ENCODE results near the gene NT5DC1. TPM values are rescaled to one million over a fixed set of nuclear protein-coding genes. Genes with fewer than 3 reads are reported as not detected.

NT5DC1 gene
- total RNA-seq, 1 donor from 2014 or later = 46.0 TPM

- DNase-seq (no peak), ATAC-seq (no peak)
- intact Hi-C loops (cut with DNase I) = no loop called here
- Histone ChIP-seq H3K4me1 (peaks cover 9% of the 10 kb centered on the region), H3K9me3 (no peaks in the 10 kb centered on the region), H3K36me3 (peaks cover 16% of the 10 kb centered on the region), H3K4me3 (no peak overlapping the region), H3K27ac (no peak overlapping the region), H3K27me3 (ENCODE audit: low read depth) (no peaks in the 10 kb centered on the region)
- TF ChIP-seq, protein P1, sequence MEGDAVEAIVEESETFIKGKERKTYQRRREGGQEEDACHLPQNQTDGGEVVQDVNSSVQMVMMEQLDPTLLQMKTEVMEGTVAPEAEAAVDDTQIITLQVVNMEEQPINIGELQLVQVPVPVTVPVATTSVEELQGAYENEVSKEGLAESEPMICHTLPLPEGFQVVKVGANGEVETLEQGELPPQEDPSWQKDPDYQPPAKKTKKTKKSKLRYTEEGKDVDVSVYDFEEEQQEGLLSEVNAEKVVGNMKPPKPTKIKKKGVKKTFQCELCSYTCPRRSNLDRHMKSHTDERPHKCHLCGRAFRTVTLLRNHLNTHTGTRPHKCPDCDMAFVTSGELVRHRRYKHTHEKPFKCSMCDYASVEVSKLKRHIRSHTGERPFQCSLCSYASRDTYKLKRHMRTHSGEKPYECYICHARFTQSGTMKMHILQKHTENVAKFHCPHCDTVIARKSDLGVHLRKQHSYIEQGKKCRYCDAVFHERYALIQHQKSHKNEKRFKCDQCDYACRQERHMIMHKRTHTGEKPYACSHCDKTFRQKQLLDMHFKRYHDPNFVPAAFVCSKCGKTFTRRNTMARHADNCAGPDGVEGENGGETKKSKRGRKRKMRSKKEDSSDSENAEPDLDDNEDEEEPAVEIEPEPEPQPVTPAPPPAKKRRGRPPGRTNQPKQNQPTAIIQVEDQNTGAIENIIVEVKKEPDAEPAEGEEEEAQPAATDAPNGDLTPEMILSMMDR (IDR thresholded peaks at IDR 0.05) = no peak
These were observed 167.4 kb downstream of the NT5DC1 start for GRCh38 chr6:116267836-116268588.

DNA sequence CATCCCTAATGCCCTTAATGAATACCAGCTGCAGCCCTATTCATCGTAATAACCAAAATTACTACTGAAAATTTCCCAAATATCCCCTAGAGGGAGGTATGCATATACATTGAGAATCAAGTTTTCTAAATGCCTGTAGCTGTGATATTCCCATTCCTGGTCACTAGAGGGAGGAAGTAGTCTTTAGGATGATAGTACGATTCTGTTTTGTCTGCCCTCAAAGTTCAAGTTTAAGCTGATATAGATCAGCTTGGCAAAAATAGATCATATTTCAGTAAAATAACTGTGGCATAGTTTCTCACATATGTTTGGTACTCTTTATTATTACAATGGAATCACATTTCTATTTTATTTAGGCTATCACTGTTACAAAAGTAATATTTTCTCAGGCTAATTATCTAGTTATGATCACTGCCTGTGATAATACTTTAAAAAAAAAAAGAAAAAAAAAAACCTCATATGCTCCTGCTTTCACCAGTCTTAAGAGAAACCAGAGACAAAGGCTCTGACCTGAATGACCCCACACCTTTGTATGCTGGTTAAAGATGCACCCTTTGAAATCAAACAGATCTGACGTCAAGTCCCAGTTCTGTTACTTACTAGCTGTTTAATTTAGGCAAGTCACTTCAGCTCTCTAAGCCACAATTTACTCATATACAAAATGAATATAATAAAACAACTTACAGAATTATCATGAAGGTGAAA, 168.1 kb downstream of the NT5DC1 start:
- TF ChIP-seq, protein P1 (IDR thresholded peaks at IDR 0.05) = peak; percentile 75

DNA sequence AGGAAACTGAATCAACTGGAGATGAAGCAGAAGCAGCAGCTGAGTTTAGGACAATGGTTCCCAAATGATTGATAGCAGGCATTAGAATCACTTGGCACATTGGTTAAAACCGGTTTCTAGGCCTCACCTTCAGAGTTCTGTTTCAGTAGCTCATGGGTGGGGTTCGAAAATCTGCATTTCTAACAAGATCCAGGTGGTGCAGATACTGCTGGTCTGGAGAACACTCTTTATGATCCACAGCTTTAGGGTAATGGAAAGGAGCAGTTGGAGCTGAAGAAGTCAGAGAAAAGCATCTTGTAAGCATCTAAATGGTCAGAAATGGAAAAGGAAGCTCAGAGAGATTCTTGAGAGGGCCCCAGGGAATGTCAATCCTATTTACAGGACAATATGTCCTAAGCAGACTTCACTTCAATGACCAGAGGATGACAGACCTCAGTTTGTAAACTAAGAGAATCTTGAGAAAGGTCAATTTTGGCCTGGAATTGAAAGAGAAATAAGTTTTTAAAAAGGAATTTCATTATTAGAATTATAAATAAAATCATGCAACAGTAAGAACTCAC, 170.6 kb downstream of the NT5DC1 start:
- intact Hi-C loops (cut with DNase I) = no loop called here
- Histone ChIP-seq H3K4me3 (no peak overlapping the region), H3K4me1 (peaks cover 29% of the 10 kb centered on the region), H3K9me3 (no peaks in the 10 kb centered on the region), H3K27ac (no peak overlapping the region), H3K27me3 (ENCODE audit: low read depth) (no peaks in the 10 kb centered on the region), H3K36me3 (peaks cover 33% of the 10 kb centered on the region)
- ATAC-seq (no peak), DNase-seq (no peak)
- TF ChIP-seq, protein P1 (IDR thresholded peaks at IDR 0.05) = no peak

More for the DNA sequence above, 168.1 kb downstream of the NT5DC1 start:
- Histone ChIP-seq H3K4me3 (no peak overlapping the region), H3K4me1 (peaks cover 9% of the 10 kb centered on the region), H3K27ac (no peak overlapping the region), H3K27me3 (ENCODE audit: low read depth) (no peaks in the 10 kb centered on the region), H3K9me3 (no peaks in the 10 kb centered on the region), H3K36me3 (peaks cover 24% of the 10 kb centered on the region)
- intact Hi-C loops (cut with DNase I) = no loop called here
- DNase-seq (no peak), ATAC-seq (peak; percentile 80 to 86)

DNA sequence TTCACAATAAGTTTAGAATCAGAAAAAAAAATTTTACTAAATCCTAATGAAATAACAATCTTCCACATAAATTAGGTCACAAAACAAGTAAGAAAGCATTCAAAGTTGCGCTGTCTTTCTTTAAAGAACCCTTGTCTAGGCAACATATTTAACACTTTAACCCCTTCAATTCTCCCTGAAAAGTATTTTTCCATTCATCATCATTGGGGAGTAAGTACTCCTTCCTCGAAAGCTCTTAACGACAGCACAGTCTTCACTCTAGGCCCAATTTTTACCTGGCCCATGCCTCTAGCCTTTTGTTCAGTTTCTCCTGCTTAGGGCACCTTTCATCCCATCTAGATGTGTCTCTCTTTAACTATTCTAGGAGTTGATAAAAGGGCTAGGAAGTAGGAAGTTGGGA, 176.5 kb downstream of the NT5DC1 start:
- Histone ChIP-seq H3K27ac (no peak overlapping the region), H3K27me3 (ENCODE audit: low read depth) (no peaks in the 10 kb centered on the region), H3K4me3 (peak overlapping the region; percentile 75), H3K9me3 (no peaks in the 10 kb centered on the region), H3K36me3 (peaks cover 32% of the 10 kb centered on the region), H3K4me1 (peaks cover 57% of the 10 kb centered on the region)
- ATAC-seq (no peak), DNase-seq (no peak)
- TF ChIP-seq, protein P1 (IDR thresholded peaks at IDR 0.05) = no peak
- intact Hi-C loops (cut with DNase I) = no loop called here

DNA sequence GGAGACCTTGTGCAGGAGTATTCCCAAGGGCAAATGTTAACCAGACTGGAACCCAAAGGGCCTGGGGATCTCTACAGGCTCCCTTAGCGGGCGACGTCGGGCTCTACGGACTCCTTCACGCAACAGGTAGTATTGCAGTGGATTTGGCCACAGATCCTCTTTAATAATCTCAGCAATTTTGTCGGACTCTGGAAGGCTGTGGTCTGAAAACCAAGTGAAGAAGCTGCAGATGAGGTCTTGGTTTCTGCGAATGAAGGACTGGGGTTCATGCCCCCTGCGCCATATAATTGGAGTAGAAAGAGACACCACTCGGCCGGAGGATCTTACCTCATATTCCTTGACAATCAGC, 177.8 kb downstream of the NT5DC1 start:
- Histone ChIP-seq H3K27ac (peak overlapping the region; percentile 97), H3K9me3 (no peaks in the 10 kb centered on the region), H3K27me3 (ENCODE audit: low read depth) (no peaks in the 10 kb centered on the region), H3K4me3 (peak overlapping the region; percentile 75), H3K4me1 (peaks cover 62% of the 10 kb centered on the region), H3K36me3 (peaks cover 19% of the 10 kb centered on the region)
- TF ChIP-seq, protein P1 (IDR thresholded peaks at IDR 0.05) = no peak
- intact Hi-C loops (cut with DNase I) = no loop called here
- ATAC-seq (no peak), DNase-seq (no peak)

Data from lower lobe of right lung (tissue), 2 donors.